NCI-H1092 treated with DMSO at 0.1 percent for 48 hours (cell line): Measurements from ENCODE around the gene MDM1.

Experiments
- DNase-seq: peaks from one replicate; lab custom pipeline; 2025; lab: John Stamatoyannopoulos, UW

The MDM1 gene, protein sequence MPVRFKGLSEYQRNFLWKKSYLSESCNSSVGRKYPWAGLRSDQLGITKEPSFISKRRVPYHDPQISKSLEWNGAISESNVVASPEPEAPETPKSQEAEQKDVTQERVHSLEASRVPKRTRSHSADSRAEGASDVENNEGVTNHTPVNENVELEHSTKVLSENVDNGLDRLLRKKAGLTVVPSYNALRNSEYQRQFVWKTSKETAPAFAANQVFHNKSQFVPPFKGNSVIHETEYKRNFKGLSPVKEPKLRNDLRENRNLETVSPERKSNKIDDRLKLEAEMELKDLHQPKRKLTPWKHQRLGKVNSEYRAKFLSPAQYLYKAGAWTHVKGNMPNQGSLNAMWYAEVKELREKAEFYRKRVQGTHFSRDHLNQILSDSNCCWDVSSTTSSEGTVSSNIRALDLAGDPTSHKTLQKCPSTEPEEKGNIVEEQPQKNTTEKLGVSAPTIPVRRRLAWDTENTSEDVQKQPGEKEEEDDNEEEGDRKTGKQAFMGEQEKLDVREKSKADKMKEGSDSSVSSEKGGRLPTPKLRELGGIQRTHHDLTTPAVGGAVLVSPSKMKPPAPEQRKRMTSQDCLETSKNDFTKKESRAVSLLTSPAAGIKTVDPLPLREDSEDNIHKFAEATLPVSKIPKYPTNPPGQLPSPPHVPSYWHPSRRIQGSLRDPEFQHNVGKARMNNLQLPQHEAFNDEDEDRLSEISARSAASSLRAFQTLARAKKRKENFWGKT

DNA sequence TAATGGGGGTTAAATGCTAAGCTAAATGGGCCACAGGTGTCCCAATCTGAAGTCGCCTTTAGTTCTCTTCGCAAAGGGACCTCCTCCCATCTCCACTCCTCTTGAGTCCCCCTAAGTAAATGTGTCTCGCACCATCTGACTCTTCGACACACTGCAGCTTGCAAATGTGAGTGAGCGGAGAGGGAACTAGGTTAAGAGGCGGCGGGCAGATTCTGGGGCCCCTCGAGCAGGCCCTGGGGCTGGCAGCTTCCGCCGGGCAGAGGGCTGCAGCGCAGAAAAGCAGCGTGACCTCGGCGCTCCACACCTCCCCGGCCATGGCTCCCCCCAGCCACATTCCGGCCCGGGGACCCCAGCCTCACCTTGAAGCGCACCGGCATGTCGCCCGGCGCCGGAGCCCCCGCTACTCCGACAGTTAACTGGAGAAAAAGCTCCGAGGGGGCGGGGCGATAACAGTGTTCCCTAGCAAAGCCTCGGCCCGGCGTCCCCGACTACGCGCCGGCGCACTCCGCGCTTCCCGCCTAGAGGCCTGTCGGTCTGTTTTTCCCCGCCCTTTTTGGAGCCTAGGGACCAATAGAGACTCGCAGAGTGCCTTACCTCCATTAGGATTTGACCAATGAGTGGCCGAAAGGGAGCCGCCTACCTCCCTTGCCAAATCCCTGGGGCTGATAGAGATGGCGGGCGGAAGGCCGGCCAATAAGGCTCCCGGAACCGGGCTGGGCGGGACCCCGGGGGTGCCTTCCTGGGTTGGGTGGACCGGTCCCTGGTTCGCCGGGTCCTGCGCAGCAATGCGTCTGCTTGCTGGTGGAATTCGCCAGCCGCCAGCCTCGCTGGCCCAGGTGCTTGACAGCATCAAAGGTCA, at the start of gene MDM1:
TSS of gene MDM1 (minus strand) at position 494 of the 859 bp plus-strand sequence. CDS start at position 377, 117 bp downstream.
- peak; percentile 97 for DNase-seq

DNA sequence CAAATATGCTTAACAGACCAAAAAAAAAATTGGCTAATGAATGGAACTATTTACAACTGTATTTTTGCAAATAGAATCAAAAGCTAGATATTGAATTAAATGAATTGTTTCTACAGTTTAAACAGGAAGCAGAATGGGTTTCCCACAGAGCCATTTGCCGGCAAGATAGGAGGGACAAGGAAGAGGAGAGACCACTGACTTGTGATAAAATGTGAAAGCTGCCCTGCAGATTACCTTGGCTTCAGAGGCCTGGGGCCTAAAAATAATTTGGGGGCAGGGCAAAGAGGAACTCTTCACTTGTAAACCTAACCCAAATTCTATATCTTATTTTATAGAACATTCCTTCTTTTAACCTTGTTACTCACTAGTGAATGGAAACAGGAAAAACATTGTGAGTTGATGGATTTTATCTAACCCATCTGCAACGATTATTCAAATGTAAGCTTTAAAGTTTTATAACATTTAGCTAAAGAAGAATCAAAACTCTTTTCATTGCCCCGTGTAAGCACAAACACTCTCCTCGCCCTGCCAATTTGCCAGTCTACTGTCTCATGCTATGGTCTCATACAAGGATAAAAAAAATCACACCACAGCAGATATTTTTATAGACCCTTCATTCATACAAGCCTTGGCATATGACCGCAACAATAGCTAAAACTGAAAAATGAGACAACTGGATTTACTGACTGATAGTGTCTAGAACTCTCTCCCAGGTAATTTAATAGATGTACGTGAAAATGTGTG, 49.5 kb upstream of the MDM1 start:
- DNase-seq: no peak

- no peak for DNase-seq
These were observed 46.9 kb upstream of the MDM1 start for GRCh38 chr12:68378872-68379606.

- DNase-seq: no peak
These were observed 45.7 kb upstream of the MDM1 start for GRCh38 chr12:68377881-68378280.

DNA sequence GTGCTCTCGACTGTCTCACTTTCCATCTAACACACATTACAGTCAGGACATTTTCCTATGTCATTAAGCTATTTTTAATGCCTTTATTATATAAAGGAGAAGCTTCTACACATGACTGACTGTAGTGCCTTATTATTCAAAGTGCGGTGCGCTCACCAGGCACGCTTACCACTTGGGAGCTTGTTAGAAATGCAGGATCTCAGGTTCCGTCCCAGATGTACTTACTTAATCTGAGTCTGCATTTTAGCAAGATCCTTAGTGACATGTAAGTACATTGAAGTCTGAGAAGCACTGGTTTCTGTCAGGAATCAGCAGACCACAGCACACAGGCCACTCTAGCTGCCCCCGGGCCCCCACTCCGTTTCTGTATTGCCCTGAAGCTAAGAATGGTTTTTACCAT, 44.7 kb upstream of the MDM1 start:
- no peak for DNase-seq

DNA sequence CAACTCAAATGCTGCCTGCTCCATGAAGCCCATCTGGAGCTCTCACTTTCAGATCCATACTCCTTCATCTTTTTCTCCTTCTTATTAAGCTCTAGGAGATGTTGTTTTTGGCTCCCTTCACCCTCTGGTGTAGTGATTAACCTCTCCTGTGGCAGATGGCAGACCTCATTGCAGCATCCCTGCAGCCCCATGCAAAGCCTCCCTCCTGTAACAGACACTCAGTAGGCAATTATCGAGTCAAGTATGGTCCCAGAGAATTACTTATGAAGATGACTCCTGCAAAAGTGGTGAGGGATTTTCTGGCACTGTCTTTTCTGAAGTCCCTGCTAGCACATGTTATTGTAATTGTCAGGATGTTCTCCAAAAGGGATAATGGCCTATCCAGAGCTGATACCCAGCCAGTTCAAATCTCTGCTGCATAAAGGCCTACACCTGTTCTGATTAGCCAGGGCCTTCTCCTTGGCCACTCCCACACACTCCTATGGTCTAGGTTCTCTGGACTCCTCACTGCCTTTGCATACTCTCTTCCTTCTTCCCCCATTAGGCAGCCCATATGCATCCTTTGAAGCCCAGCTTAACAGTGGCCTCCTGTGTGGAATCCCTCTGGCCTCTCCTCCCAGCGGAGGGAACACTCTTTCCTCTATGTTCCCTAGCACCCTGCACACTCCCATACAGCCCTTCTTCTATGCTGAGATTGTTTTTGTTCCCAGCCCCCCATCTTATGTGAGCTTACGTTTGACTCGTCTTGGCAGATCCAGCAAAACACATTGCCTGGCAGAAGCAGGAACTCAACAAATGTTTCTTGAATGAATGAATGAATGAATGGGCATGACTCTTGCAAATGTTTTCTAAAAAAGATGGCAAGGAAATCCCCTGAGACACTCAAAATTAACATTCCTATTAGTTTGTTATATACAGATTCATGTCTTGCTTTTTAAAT, 43.9 kb upstream of the MDM1 start:
- peak; percentile 55 for DNase-seq

- no peak for DNase-seq
These were observed 42.3 kb upstream of the MDM1 start for GRCh38 chr12:68374307-68374982.

- no peak for DNase-seq
These were observed 38.5 kb upstream of the MDM1 start for GRCh38 chr12:68370667-68371066.

DNA sequence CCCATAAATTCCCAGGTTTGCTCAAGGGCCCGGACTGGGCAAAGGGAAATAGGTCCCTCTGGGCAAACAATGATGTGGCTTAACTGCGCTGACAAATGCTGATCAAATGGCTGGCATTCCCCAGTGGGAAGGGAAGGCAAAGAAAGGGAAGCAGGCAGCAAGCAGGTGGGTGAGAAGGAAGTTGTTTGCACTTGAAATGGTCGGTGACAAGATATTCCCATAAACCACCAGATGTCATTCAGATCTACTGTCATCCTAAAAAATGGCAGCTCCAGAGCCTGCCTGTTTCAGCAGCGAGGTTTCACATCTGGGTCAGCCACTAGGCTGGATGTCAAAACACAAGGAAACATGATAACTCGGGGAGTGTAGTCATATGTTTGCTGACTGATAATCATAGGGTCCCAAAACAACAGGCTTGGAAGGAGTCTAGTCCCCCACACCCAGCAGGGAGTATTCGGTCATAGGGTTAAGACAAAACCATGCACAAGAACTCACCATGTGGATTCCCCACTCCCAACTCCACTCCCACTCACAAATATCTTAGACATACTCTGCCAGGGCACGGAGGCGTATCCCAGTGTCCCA, 37.9 kb upstream of the MDM1 start:
- no peak for DNase-seq

GRCh38 chr12:68368327-68368726, 36.2 kb upstream of the MDM1 start:
- no peak for DNase-seq

- DNase-seq: no peak
These were observed 35.7 kb upstream of the MDM1 start for GRCh38 chr12:68367903-68368302.

- DNase-seq: no peak
These were observed 35.0 kb upstream of the MDM1 start for GRCh38 chr12:68367116-68367515.

DNA sequence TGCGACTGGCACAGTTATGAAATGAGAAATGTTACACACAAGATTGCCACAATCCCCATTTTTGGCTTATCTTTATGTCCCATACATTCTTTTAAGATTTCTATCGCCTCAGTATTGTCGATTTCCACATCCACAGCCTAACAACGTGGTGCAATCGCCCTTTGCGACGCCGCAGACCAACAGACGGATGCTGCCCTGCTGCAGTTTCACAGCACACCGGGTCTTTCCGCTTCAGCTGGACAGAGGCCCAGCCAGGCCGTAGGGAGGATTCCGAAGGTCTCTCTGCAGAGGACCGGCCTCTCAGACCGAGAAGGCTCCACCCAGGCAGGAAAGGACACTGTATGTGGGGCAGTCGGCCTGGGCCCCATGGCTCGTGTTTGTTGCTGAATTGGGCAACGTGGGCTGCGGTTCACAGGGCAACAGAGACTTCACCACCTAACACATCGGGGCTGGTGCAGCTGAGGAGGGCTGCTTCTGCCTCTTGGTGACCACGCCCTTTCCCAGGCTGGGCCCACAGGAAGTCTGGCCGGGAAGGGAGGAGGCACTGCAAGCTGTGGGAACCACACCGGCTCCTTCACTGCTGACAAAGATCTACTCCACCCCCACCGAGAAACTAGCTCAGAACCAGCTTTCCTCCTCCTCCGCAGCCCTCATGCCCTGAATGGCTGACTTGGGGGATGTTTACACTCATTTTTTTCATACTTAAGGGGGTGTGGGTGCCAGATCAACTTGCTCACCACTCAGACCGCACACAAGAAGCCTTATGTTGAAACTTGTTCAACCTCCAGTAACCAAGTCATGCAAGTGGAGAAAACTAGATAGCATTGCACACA, 32.9 kb upstream of the MDM1 start:
- DNase-seq: no peak

GRCh38 chr12:68364328-68364727, 32.2 kb upstream of the MDM1 start:
- no peak for DNase-seq

GRCh38 chr12:68361953-68362352, 29.8 kb upstream of the MDM1 start:
- no peak for DNase-seq

GRCh38 chr12:68359674-68360073, 27.5 kb upstream of the MDM1 start:
- no peak for DNase-seq

- DNase-seq: peak; percentile 27
These were observed 26.6 kb upstream of the MDM1 start for GRCh38 chr12:68358532-68359485.
